ENCODE data around the gene LYZL6.

LYZL6 gene

GRCh38 chr17:35943537-35943936 is at the start of gene LYZL6:
Gene LYZL6, minus strand, starts transcription at chr17:35943713. Its CDS starts 4,357 bp downstream, at chr17:35939356.
- no peak for DNase-seq

GRCh38 chr17:35991075-35991474 is 47.6 kb upstream of the LYZL6 start:
- DNase-seq = no peak

- DNase-seq = no peak
Observed at GRCh38 chr17:35988164-35988563, 44.7 kb upstream of the LYZL6 start.

- no peak for DNase-seq
Observed at GRCh38 chr17:35986643-35987042, 43.1 kb upstream of the LYZL6 start, which contains the start of gene CCL14. Gene CCL14, minus strand, starts transcription at chr17:35986729. Its CDS starts 80 bp downstream, at chr17:35986649.

GRCh38 chr17:35984140-35984539 is 40.6 kb upstream of the LYZL6 start:
- no peak for DNase-seq

- DNase-seq = no peak
Observed at GRCh38 chr17:35982409-35983191, 39.1 kb upstream of the LYZL6 start.

GRCh38 chr17:35981908-35982330 is 38.4 kb upstream of the LYZL6 start:
- no peak for DNase-seq

- no peak for DNase-seq
Observed at GRCh38 chr17:35981246-35981645, 37.7 kb upstream of the LYZL6 start, which contains the start of gene CCL16. Gene CCL16, minus strand, starts transcription at chr17:35981497. Its CDS starts 77 bp downstream, at chr17:35981420.

- DNase-seq = no peak
Observed at GRCh38 chr17:35978346-35978745, 34.8 kb upstream of the LYZL6 start.

GRCh38 chr17:35977509-35977908 is 34.0 kb upstream of the LYZL6 start:
- DNase-seq = no peak

GRCh38 chr17:35973333-35974260 is 30.1 kb upstream of the LYZL6 start:
- no peak for DNase-seq

GRCh38 chr17:35972945-35973332 is 29.4 kb upstream of the LYZL6 start:
- no peak for DNase-seq

- DNase-seq = no peak
Observed at GRCh38 chr17:35972535-35972934, 29.0 kb upstream of the LYZL6 start.

GRCh38 chr17:35972066-35972465 is 28.6 kb upstream of the LYZL6 start:
- DNase-seq = no peak

GRCh38 chr17:35969558-35970380 is 26.3 kb upstream of the LYZL6 start:
- peak; percentile 39 for DNase-seq

GRCh38 chr17:35968520-35969054 is 25.1 kb upstream of the LYZL6 start:
- DNase-seq = no peak

GRCh38 chr17:35965272-35965671 is 21.8 kb upstream of the LYZL6 start:
- no peak for DNase-seq

GRCh38 chr17:35963663-35964062 is 20.1 kb upstream of the LYZL6 start:
- DNase-seq = no peak

GRCh38 chr17:35953720-35954119 is 10.2 kb upstream of the LYZL6 start:
- no peak for DNase-seq

- no peak for DNase-seq
Observed at GRCh38 chr17:35949401-35949800, 5.9 kb upstream of the LYZL6 start.

GRCh38 chr17:35948092-35948491 is 4.6 kb upstream of the LYZL6 start:
- no peak for DNase-seq

GRCh38 chr17:35947156-35947585 is 3.7 kb upstream of the LYZL6 start:
- peak; percentile 5 for DNase-seq
